ENCODE results near the gene DYNLL2. TPM values are rescaled to one million over a fixed set of nuclear protein-coding genes. Genes with fewer than 3 reads are reported as not detected.
"Not testable (repeated sequence)": the region's sequence is repeated elsewhere in the genome, so short reads cannot be mapped to it uniquely, and the experiment has no call there.

DYNLL2 gene
- total RNA-seq, 2 experiments from 2014 or later, result 29.4 to 29.7 TPM

GRCh38 chr17:58117382-58117781 lies 34.2 kb downstream of the DYNLL2 start:
- H3K9me3 Mint-ChIP-seq, result no peaks in the 10 kb centered on the region
- peaks cover 19% of the 10 kb centered on the region for H3K27me3 Mint-ChIP-seq
- no peak overlapping the region for H3K4me3 Mint-ChIP-seq
- no peak for DNase-seq
- ChIA-PET CTCF (interaction anchor here (3.1 kb wide), 1 partner anchor 55 kb away, joined by 10 read pairs; no protein-coding TSS in a partner anchor), POLR2A (no interaction called here)
- no peak overlapping the region for H3K27ac Mint-ChIP-seq
- H3K4me1 Mint-ChIP-seq, result peaks cover 3% of the 10 kb centered on the region
- H3K36me3 Mint-ChIP-seq (ENCODE audit: low read depth), result no peaks in the 10 kb centered on the region

DNA sequence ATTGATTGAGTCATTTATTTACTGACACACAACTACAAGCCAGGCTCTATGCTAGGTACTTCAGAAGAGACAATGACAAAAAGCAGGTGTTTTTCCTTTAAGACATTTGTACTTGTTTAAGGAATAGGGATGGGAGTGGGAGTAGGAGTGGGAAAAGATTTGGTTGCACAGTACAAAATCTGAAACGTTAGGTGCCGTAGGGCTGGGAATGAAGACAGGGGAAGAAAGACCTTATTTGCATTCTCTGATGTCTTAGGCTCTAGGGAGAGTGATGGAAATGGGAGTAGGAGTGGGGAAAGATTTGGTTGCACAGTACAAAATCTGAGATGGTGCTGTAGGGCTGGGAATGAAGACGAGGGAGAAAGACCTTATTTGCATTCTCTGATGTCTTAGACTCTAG lies 36.3 kb downstream of the DYNLL2 start:
- CTCF ChIA-PET, result interaction anchor here (1.3 kb wide), 1 partner anchor 53 kb away, joined by 9 read pairs; no protein-coding TSS in a partner anchor
- peaks cover 3% of the 10 kb centered on the region for H3K4me1 Mint-ChIP-seq

DNA sequence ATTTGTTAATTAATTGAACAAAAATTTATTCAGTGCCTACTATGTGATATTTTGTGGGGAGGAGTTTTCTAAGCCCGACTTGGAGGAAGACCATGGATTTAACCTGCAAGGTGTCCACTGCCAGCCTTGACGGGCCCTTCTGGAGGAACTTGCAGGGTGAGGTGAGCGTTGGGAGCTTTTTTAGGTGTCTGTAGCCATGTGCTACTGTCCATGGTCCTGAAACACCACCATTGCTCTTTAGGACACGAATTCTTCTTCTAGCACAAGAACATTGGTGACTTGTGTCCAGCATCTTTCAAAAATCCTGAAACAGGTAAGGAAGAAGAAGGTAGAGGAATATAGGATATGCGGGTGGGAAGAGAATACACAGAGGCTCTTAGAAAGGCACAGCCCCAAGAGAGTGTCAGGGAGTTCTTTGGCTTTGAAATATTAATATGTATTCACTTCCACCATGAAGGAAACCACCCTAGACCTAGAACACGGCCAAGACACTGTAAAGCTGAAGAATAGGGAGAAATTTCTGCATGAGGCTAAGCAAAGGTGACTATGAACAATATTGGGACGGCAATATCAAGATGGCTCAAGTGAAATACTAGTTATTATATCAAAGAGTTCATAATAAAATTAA lies 37.1 kb downstream of the DYNLL2 start:
- peak; percentile 50 for DNase-seq
- Mint-ChIP-seq H3K27me3 (peaks cover 19% of the 10 kb centered on the region), H3K4me3 (no peak overlapping the region), H3K4me1 (peaks cover 3% of the 10 kb centered on the region), H3K36me3 (ENCODE audit: low read depth) (no peaks in the 10 kb centered on the region), H3K9me3 (no peaks in the 10 kb centered on the region), H3K27ac (no peak overlapping the region)
- POLR2A ChIA-PET, result no interaction called here
- CTCF ChIA-PET, result interaction anchor here (1.1 to 2.3 kb wide), 3 partner anchors 52 to 57 kb away, joined by 3 to 13 read pairs (median 9); no protein-coding TSS in a partner anchor

More for the DNA sequence above, 36.3 kb downstream of the DYNLL2 start:
- peaks cover 19% of the 10 kb centered on the region for H3K27me3 Mint-ChIP-seq
- no peaks in the 10 kb centered on the region for H3K9me3 Mint-ChIP-seq
- POLR2A ChIA-PET, result no interaction called here
- H3K27ac Mint-ChIP-seq, result no peak overlapping the region
- H3K4me3 Mint-ChIP-seq, result no peak overlapping the region
- H3K36me3 Mint-ChIP-seq (ENCODE audit: low read depth), result no peaks in the 10 kb centered on the region
- DNase-seq, result no peak

GRCh38 chr17:58121925-58122324 lies 38.7 kb downstream of the DYNLL2 start:
- CTCF ChIA-PET, result interaction anchor here (0.6 to 6.7 kb wide), 12 partner anchors 9 to 269 kb away, joined by 3 to 83 read pairs (median 4); no protein-coding TSS in a partner anchor
- H3K27ac Mint-ChIP-seq, result no peak overlapping the region

DNA sequence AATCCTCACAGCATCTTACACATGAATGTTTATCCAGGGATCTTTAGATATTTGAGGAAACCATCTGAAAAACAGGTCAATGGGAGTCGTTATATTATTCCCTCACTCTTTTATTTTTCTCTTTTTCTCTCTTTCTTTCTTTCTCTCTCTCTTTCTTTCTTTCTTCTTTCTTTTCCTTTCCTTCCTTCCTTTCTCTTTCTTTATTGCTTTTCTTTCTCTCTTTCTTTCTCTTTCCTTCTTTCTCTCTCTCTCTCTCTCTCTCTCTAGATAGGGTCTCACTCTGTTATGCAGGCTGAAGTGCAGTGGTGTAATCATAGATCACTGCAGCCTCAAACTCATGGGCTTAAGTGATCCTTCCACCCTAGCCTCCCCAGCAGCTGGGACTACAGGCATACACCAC lies 44.6 kb downstream of the DYNLL2 start:
- DNase-seq, result no peak
- no peaks in the 10 kb centered on the region for H3K4me1 Mint-ChIP-seq
- CTCF ChIA-PET, result interaction anchor here (1.3 kb wide), 1 partner anchor 25 kb away, joined by 4 read pairs; no protein-coding TSS in a partner anchor
- H3K9me3 Mint-ChIP-seq, result no peaks in the 10 kb centered on the region
- POLR2A ChIA-PET, result no interaction called here
- H3K27me3 Mint-ChIP-seq, result peaks cover 27% of the 10 kb centered on the region
- no peaks in the 10 kb centered on the region for H3K36me3 Mint-ChIP-seq (ENCODE audit: low read depth)
- no peak overlapping the region for H3K27ac Mint-ChIP-seq
- no peak overlapping the region for H3K4me3 Mint-ChIP-seq

More at GRCh38 chr17:58121925-58122324, 38.7 kb downstream of the DYNLL2 start:
- no peaks in the 10 kb centered on the region for H3K9me3 Mint-ChIP-seq
- POLR2A ChIA-PET, result interaction anchor here (1.3 kb wide), 1 partner anchor 53 kb away, joined by 4 read pairs; no protein-coding TSS in a partner anchor
- DNase-seq, result peak; percentile 46
- no peak overlapping the region for H3K4me3 Mint-ChIP-seq
- H3K36me3 Mint-ChIP-seq (ENCODE audit: low read depth), result no peaks in the 10 kb centered on the region
- peaks cover 27% of the 10 kb centered on the region for H3K27me3 Mint-ChIP-seq
- peaks cover 3% of the 10 kb centered on the region for H3K4me1 Mint-ChIP-seq

DNA sequence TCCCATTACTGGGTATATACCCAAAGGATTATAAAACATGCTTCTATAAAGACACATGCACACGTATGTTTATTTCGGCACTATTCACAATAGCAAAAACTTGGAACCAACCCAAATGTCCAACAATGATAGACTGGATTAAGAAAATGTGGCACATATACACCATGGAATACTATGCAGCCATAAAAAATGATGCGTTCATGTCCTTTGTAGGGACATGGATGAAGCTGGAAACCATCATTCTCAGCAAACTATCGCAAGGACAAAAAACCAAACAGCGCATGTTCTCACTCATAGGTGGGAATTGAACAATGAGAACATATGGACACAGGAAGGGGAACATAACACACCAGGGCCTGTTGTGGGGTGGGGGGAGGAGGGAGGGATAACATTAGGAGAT lies 49.5 kb downstream of the DYNLL2 start:
- not testable (repeated sequence) for H3K27ac Mint-ChIP-seq, H3K4me1 Mint-ChIP-seq

DNA sequence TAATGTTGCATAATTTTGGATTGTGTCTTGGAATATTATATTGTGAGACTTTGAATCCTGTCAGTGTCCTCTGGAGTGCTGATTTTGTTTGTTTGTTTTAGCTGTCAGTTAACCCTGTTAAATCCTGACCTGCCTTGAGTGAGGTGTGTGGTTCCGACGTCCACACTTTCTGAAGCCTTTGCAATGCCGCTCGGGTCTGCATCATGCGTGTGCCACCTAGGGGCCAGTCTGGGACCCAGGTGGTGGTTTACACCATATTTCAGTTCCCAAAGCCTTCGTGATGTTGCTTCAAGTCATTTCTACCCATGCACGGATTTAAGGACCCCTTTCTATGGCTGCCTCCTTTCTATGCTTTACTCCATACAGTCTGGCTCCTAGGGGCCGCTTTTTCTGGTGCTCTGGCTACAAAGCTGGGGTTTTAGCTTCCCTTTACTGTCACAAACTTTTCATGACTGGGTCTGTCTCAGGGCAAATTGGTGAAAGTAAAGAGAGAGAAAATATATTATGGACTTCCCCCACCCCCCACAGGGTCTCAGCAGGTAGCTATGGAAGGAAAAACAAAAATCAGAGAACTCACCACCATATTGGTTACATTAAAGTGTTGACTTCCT lies 53.6 kb downstream of the DYNLL2 start:
- Mint-ChIP-seq H3K9me3 (peaks cover 2% of the 10 kb centered on the region), H3K27ac (no peak overlapping the region), H3K4me1 (no peaks in the 10 kb centered on the region), H3K36me3 (ENCODE audit: low read depth) (no peaks in the 10 kb centered on the region), H3K27me3 (peaks cover 48% of the 10 kb centered on the region), H3K4me3 (no peak overlapping the region)
- no peak for DNase-seq
- ChIA-PET CTCF (interaction anchor here (1.1 to 1.6 kb wide), 4 partner anchors 14 to 137 kb away, joined by 3 to 5 read pairs (median 4); no protein-coding TSS in a partner anchor), POLR2A (no interaction called here)

More for the DNA sequence above, 49.5 kb downstream of the DYNLL2 start:
- peaks cover 41% of the 10 kb centered on the region for H3K27me3 Mint-ChIP-seq
- POLR2A ChIA-PET; H3K36me3 Mint-ChIP-seq (ENCODE audit: low read depth); CTCF ChIA-PET; DNase-seq; H3K4me3 Mint-ChIP-seq; H3K9me3 Mint-ChIP-seq: not testable (repeated sequence)

GRCh38 chr17:58141505-58141904 lies 58.3 kb downstream of the DYNLL2 start:
- peaks cover 26% of the 10 kb centered on the region for H3K36me3 Mint-ChIP-seq (ENCODE audit: low read depth)
- H3K27me3 Mint-ChIP-seq, result peaks cover 50% of the 10 kb centered on the region
- H3K4me3 Mint-ChIP-seq, result no peak overlapping the region
- ChIA-PET CTCF (interaction anchor here (1.1 kb wide), 1 partner anchor 31 kb away, joined by 5 read pairs; no protein-coding TSS in a partner anchor), POLR2A (no interaction called here)
- no peak overlapping the region for H3K27ac Mint-ChIP-seq
- no peak for DNase-seq
- peaks cover 22% of the 10 kb centered on the region for H3K9me3 Mint-ChIP-seq
- H3K4me1 Mint-ChIP-seq, result peaks cover 6% of the 10 kb centered on the region

GRCh38 chr17:58143335-58143734 lies 60.1 kb downstream of the DYNLL2 start:
- POLR2A ChIA-PET, H3K4me3 Mint-ChIP-seq, H3K4me1 Mint-ChIP-seq, DNase-seq, CTCF ChIA-PET, H3K27ac Mint-ChIP-seq: not testable (repeated sequence)
- Mint-ChIP-seq H3K27me3 (peaks cover 51% of the 10 kb centered on the region), H3K36me3 (ENCODE audit: low read depth) (peaks cover 26% of the 10 kb centered on the region), H3K9me3 (peaks cover 22% of the 10 kb centered on the region)

- Mint-ChIP-seq H3K4me1 (peaks cover 8% of the 10 kb centered on the region), H3K4me3 (no peak overlapping the region), H3K36me3 (ENCODE audit: low read depth) (peaks cover 26% of the 10 kb centered on the region), H3K27ac (no peak overlapping the region), H3K27me3 (peaks cover 57% of the 10 kb centered on the region), H3K9me3 (peaks cover 22% of the 10 kb centered on the region)
- CTCF ChIA-PET, result no interaction called here
- POLR2A ChIA-PET, result no interaction called here
- DNase-seq, result no peak
Observed at GRCh38 chr17:58144801-58145200, 61.6 kb downstream of the DYNLL2 start.

Other genes with a start within 250 kb of the DYNLL2 start
- 10 to 100 TPM; 30.8 to 35.3 TPM for gene MRPS23, start 233.4 kb upstream of the DYNLL2 start, total RNA-seq
- gene CUEDC1, start 128.0 kb upstream of the DYNLL2 start, total RNA-seq, result under 1 TPM in 1 of 2 experiments, not detected in 1; 0.25 TPM
- gene VEZF1, start 95.2 kb upstream of the DYNLL2 start, total RNA-seq, result 10 to 100 TPM; 44.6 to 46.6 TPM
- 100 to 1,000 TPM; 298 to 304 TPM for gene SRSF1, start 76.2 kb upstream of the DYNLL2 start, total RNA-seq
- under 1 TPM; 0.83 to 0.88 TPM for gene OR4D1, start 65.0 kb downstream of the DYNLL2 start, total RNA-seq
- not detected for gene OR4D2, start 83.6 kb downstream of the DYNLL2 start, total RNA-seq
- not detected for gene EPX, start 109.3 kb downstream of the DYNLL2 start, total RNA-seq
- gene MKS1, start 135.8 kb downstream of the DYNLL2 start, total RNA-seq, result 10 to 100 TPM; 18.7 to 19.8 TPM
- gene LPO, start 155.2 kb downstream of the DYNLL2 start, total RNA-seq, result not detected
- under 1 TPM; 0.08 to 0.38 TPM for gene MPO, start 197.5 kb downstream of the DYNLL2 start, total RNA-seq
- 10 to 100 TPM; 60.9 to 69.4 TPM for gene TSPOAP1, start 245.4 kb downstream of the DYNLL2 start, total RNA-seq